H1 (cell line): ENCODE data around the gene SH2D2A. TPM values are rescaled to one million over a fixed set of nuclear protein-coding genes. Genes with fewer than 3 reads are reported as not detected.

ENCODE experiments used
- CTCF ChIA-PET: fragments of 300-600 bp; sonication (Branson Sonifier 250); formaldehyde crosslinking; loops from one replicate; lab custom pipeline; 2021; ENCODE audit not compliant: partially characterized antibody; lab: Charles Lee
- POLR2A ChIA-PET: fragments of 300-600 bp; sonication (Branson Sonifier 250); formaldehyde crosslinking; loops from one replicate; lab custom pipeline; 2021; ENCODE audit warnings: inconsistent platforms; ENCODE audit not compliant: partially characterized antibody; lab: Charles Lee
- DNase-seq, 2 experiments: peaks; one replicate each; pipeline versions ENCODE4 v3.0.0 to v3.0.0-alpha.2; 2010 to 2022; ENCODE audit warnings: low spot score in 2 of 2, low read depth in 1 of 2, mixed read lengths in 1 of 2
- FAIRE-seq: peaks from 2 replicates; lab custom pipeline; 2011; peaks lifted over from hg19 to GRCh38; lab: Jason Lieb, UNC
- H2AFZ ChIP-seq: 2 replicates; pipeline ENCODE4 v1.8.1; 2012; ENCODE audit warnings: low read length, inconsistent platforms
- H2AK5ac ChIP-seq: 2 replicates; pipeline ENCODE4 v1.6.1; 2013; ENCODE audit warnings: low read depth, low read length
- H2BK120ac ChIP-seq: replicated peaks from 2 replicates; pipeline ENCODE3; 2013; ENCODE audit warnings: low read depth, low read length, inconsistent platforms
- H2BK12ac ChIP-seq: 2 replicates; pipeline ENCODE4 v1.6.1; 2013; ENCODE audit warnings: low read depth, low read length
- H2BK15ac ChIP-seq: 2 replicates; pipeline ENCODE4 v1.6.1; 2013; ENCODE audit warnings: low read length
- H2BK20ac ChIP-seq: 2 replicates; pipeline ENCODE4 v1.6.1; 2013; ENCODE audit warnings: low read length
- H2BK5ac ChIP-seq: 2 replicates; pipeline ENCODE4 v1.6.1; 2013; ENCODE audit warnings: low read depth, low read length
- H3K14ac ChIP-seq: 2 replicates; pipeline ENCODE4 v1.6.1; 2013; ENCODE audit warnings: inconsistent platforms; ENCODE audit not compliant: insufficient read length
- H3K18ac ChIP-seq: 2 replicates; pipeline ENCODE4 v1.6.1; 2013; ENCODE audit warnings: low read length; ENCODE audit errors: extremely low read depth
- H3K23ac ChIP-seq: 2 replicates; pipeline ENCODE4 v1.6.1; 2013; ENCODE audit warnings: inconsistent platforms; ENCODE audit not compliant: insufficient read length
- H3K23me2 ChIP-seq: 2 replicates; pipeline ENCODE4 v1.6.1; 2013; ENCODE audit warnings: low read depth, low read length
- H3K27ac ChIP-seq: 2 replicates; pipeline ENCODE4 v1.6.1; 2011; ENCODE audit warnings: low read depth, low read length, inconsistent platforms
- H3K27me3 ChIP-seq, 4 experiments: replicated peaks in 1 of 4; 1 replicate in 1 of 4; 2 replicates in 3 of 4; pipeline versions ENCODE4 v1.6.1 to v1.8.1; 2011 to 2013; ENCODE audit warnings: low read length in 3 of 4, mild to moderate bottlenecking in 3 of 4, inconsistent platforms in 2 of 4, mixed read lengths in 2 of 4, moderate library complexity in 1 of 4; ENCODE audit not compliant: control insufficient read depth in 3 of 4, insufficient read depth in 3 of 4; ENCODE audit errors: extremely low read depth in 1 of 4
- H3K36me3 ChIP-seq, 4 experiments: 2 replicates each; pipeline versions ENCODE4 v1.6.1 to v1.8.1; 2011 to 2013; ENCODE audit warnings: mild to moderate bottlenecking in 4 of 4, low read length in 3 of 4, moderate library complexity in 2 of 4, control low read depth in 1 of 4, inconsistent platforms in 1 of 4; ENCODE audit not compliant: insufficient read depth in 4 of 4, control insufficient read depth in 2 of 4
- H3K4ac ChIP-seq: replicated peaks from 2 replicates; pipeline ENCODE3; 2013; ENCODE audit warnings: low read length, low read depth, mixed read lengths, inconsistent platforms; ENCODE audit not compliant: insufficient read length
- H3K4me1 ChIP-seq, 4 experiments: replicated peaks in 1 of 4; 1 replicate in 1 of 4; 2 replicates in 3 of 4; pipeline versions ENCODE4 v1.6.1 to v1.8.1; 2011 to 2013; ENCODE audit warnings: low read length in 3 of 4, inconsistent platforms in 2 of 4, mixed read lengths in 1 of 4; ENCODE audit not compliant: insufficient read depth in 4 of 4, control insufficient read depth in 3 of 4
- H3K4me2 ChIP-seq, 2 experiments: 2 replicates each; pipeline versions ENCODE4 v1.6.1 to v1.8.1; 2011 to 2013; ENCODE audit warnings: low read depth in 2 of 2, low read length in 2 of 2, control low read depth in 1 of 2, inconsistent platforms in 1 of 2, mild to moderate bottlenecking in 1 of 2; ENCODE audit not compliant: insufficient read depth in 1 of 2
- H3K4me3 ChIP-seq, 4 experiments: fragments of 200-600, 300-600 bp in 1 of 4; sonication (generic), shearing (Covaris generic), sonication (Bioruptor Twin) in 1 of 4; 2 replicates each; pipeline versions ENCODE4 v1.5.1 to v1.8.1; 2011 to 2016; ENCODE audit warnings: low read length in 4 of 4, low read depth in 3 of 4, control low read depth in 2 of 4, inconsistent platforms in 2 of 4, mild to moderate bottlenecking in 2 of 4, mixed read lengths in 1 of 4, moderate library complexity in 1 of 4; ENCODE audit not compliant: insufficient read depth in 2 of 4; ENCODE audit errors: extremely low read depth in 1 of 4
- H3K56ac ChIP-seq: replicated peaks from 2 replicates; pipeline ENCODE3; 2013; ENCODE audit warnings: low read depth, mild to moderate bottlenecking, mixed read lengths, low read length, inconsistent platforms; ENCODE audit not compliant: insufficient read length
- H3K79me1 ChIP-seq: 2 replicates; pipeline ENCODE4 v1.6.1; 2013; ENCODE audit warnings: low read depth, low read length, control low read depth
- H3K79me2 ChIP-seq, 2 experiments: 2 replicates each; pipeline versions ENCODE4 v1.6.1 to v1.8.1; 2012 to 2013; ENCODE audit warnings: low read length in 2 of 2, mild to moderate bottlenecking in 2 of 2, inconsistent platforms in 1 of 2; ENCODE audit not compliant: insufficient read depth in 2 of 2, control insufficient read depth in 1 of 2
- H3K9ac ChIP-seq, 4 experiments: replicated peaks in 1 of 4; 1 replicate in 1 of 4; 2 replicates in 3 of 4; pipeline versions ENCODE4 v1.6.1 to v1.8.1; 2011 to 2013; ENCODE audit warnings: low read depth in 3 of 4, low read length in 3 of 4, control low read depth in 2 of 4, mild to moderate bottlenecking in 2 of 4, moderate library complexity in 2 of 4, inconsistent platforms in 1 of 4; ENCODE audit errors: extremely low read depth in 1 of 4
- H3K9me3 ChIP-seq, 2 experiments: 2 replicates each; pipeline versions ENCODE4 v1.6.1 to v1.8.1; 2012 to 2013; ENCODE audit warnings: mild to moderate bottlenecking in 2 of 2, moderate library complexity in 2 of 2, control low read depth in 1 of 2, inconsistent platforms in 1 of 2, low read depth in 1 of 2, low read length in 1 of 2, mixed read lengths in 1 of 2; ENCODE audit not compliant: insufficient read depth in 2 of 2
- H4K20me1 ChIP-seq, 2 experiments: replicated peaks in 1 of 2; 2 replicates each; pipeline versions ENCODE3 to v1.8.1; 2011 to 2013; ENCODE audit warnings: inconsistent platforms in 2 of 2, low read length in 2 of 2, mild to moderate bottlenecking in 1 of 2; ENCODE audit not compliant: insufficient read depth in 2 of 2, control insufficient read depth in 1 of 2
- H4K5ac ChIP-seq: 2 replicates; pipeline ENCODE4 v1.6.1; 2013; ENCODE audit warnings: low read length, low read depth, mixed read lengths, inconsistent platforms; ENCODE audit not compliant: insufficient read length
- H4K8ac ChIP-seq: 2 replicates; pipeline ENCODE4 v1.8.0; 2013; ENCODE audit warnings: mild to moderate bottlenecking, moderate library complexity, low read length, inconsistent platforms; ENCODE audit not compliant: insufficient read depth; ENCODE audit errors: extremely low read depth
- H4K91ac ChIP-seq: replicated peaks from 2 replicates; pipeline ENCODE3; 2013; ENCODE audit warnings: low read length, mixed read lengths, inconsistent platforms; ENCODE audit not compliant: insufficient read length
- ASH2L ChIP-seq: fragments of 200-600, 300-600 bp; sonication (generic); IDR thresholded peaks from one replicate; pipeline ENCODE4 v1.7.1; 2017; ENCODE audit warnings: low read length
- BRCA1 ChIP-seq: IDR thresholded peaks from 2 replicates; pipeline ENCODE4 v1.6.1; 2012; ENCODE audit warnings: low read depth, low read length, improper control_type of control experiment
- CTBP2 ChIP-seq: IDR thresholded peaks from 2 replicates; pipeline ENCODE4 v1.7.0; 2011; ENCODE audit warnings: borderline replicate concordance, mild to moderate bottlenecking, moderate library complexity, mixed read lengths, low read length; ENCODE audit not compliant: insufficient read depth, insufficient read length
- E2F6 ChIP-seq: IDR thresholded peaks from 2 replicates; pipeline ENCODE4 v1.6.1; 2012; ENCODE audit warnings: inconsistent platforms
- KDM1A ChIP-seq: fragments of 200-600, 300-600 bp; sonication (generic); IDR thresholded peaks from 2 replicates; pipeline ENCODE4 v1.7.1; 2016; ENCODE audit warnings: mild to moderate bottlenecking, low read length, borderline replicate concordance
- NRF1 ChIP-seq: IDR thresholded peaks from 2 replicates; pipeline ENCODE4 v1.6.1; 2011; ENCODE audit warnings: mild to moderate bottlenecking, low read depth, low read length, improper control_type of control experiment
- POLR2AphosphoS5 ChIP-seq: IDR thresholded peaks from 2 replicates; pipeline ENCODE4 v1.6.1; 2011; ENCODE audit warnings: low read depth, low read length
- POU5F1 ChIP-seq: IDR thresholded peaks from 2 replicates; pipeline ENCODE4 v1.6.1; 2011; ENCODE audit warnings: low read depth, mild to moderate bottlenecking, low read length, moderate library complexity
- SAP30 ChIP-seq: fragments of 300-600 bp; sonication (generic); IDR thresholded peaks from 2 replicates; pipeline ENCODE4 v1.7.1; 2012; ENCODE audit warnings: low read length, moderate library complexity, mild to moderate bottlenecking, inconsistent platforms; ENCODE audit not compliant: insufficient read depth, insufficient replicate concordance
- TAF7 ChIP-seq: optimal IDR thresholded peaks from 2 replicates; pipeline ENCODE3; 2011; ENCODE audit warnings: low read depth, mild to moderate bottlenecking, inconsistent platforms, low read length, moderate library complexity, borderline replicate concordance
- YY1 ChIP-seq: IDR thresholded peaks from 2 replicates; pipeline ENCODE4 v1.6.1; 2011; ENCODE audit warnings: low read depth, mild to moderate bottlenecking, low read length
- ZNF274 ChIP-seq: IDR thresholded peaks from 2 replicates; pipeline ENCODE4 v1.7.0; 2012; ENCODE audit warnings: low read length, borderline replicate concordance; ENCODE audit errors: extremely low read depth
- WGBS, 2 experiments: shearing (Covaris generic) in 1 of 2; methylation state at CpG; one replicate each; pipeline versions ENCODE4 v1.1.6 to v1.1.7; 2013 to 2015; ENCODE audit warnings: low lambda C conversion rate in 2 of 2, mixed read lengths in 2 of 2, inconsistent platforms in 1 of 2, low coverage in 1 of 2, missing lambda C conversion rate in 1 of 2; ENCODE audit not compliant: insufficient replicate concordance in 2 of 2, insufficient coverage in 1 of 2, insufficient read length in 1 of 2; ENCODE audit errors: extremely low coverage in 1 of 2, missing lambda C conversion rate in 1 of 2; 5-methylcytosine and 5-hydroxymethylcytosine counted together
- polyA plus RNA-seq, 7 experiments: library from polyadenylated mRNA; depleted of rRNA in 3 of 7; stranded (reverse) in 5 of 7; unstranded in 2 of 7; fragments of >200 nt in 5 of 7; fragments of 200-250 nt in 2 of 7; gene quantifications; 1 replicate in 5 of 7; 2 replicates in 1 of 7; 4 replicates in 1 of 7; pipeline versions ENCODE4 v1.2.1 to v1.2.3, GENCODE V29; 2011 to 2013; ENCODE audit warnings: missing spikeins in 2 of 7, mixed read lengths in 2 of 7
- total RNA-seq: library from RNA; stranded (reverse); fragmentation: NEBNext Ultra II Directional; extraction: Animal tissue kit (Norgen Biotek cat#: 25700); gene quantifications from 2 replicates; pipeline ENCODE4 v1.2.1, GENCODE V29; 2021

SH2D2A gene
- total and polyA plus RNA-seq, 2 of the 8 experiments (the other 6 are each of a cell fraction or from before 2014, with no cell fraction given): 3.3 to 7.9 TPM

- no peak overlapping the region for H4K91ac ChIP-seq
- H3K4me2 ChIP-seq: no peak overlapping the region
- H3K14ac ChIP-seq: no peak overlapping the region
- no peak for FAIRE-seq
- H4K20me1 ChIP-seq: peaks cover 2 to 12% of the 10 kb centered on the region in 2 experiments
- no peaks in the 10 kb centered on the region for H3K9me3 ChIP-seq
- no peak overlapping the region for H2AK5ac ChIP-seq
- H4K8ac ChIP-seq: no peak overlapping the region
- WGBS, 2 experiments: 94% methylated on average over 4 of the region's 4 CpGs; no CpG with 5 or more reads in 1 of the 2 experiments
- H3K79me2 ChIP-seq: no peaks in the 10 kb centered on the region; a peak in 1 of 4 replicates
- no peak overlapping the region for H2BK15ac ChIP-seq
- no peak overlapping the region for H2BK5ac ChIP-seq
- no peak overlapping the region for H2BK120ac ChIP-seq
- no peak overlapping the region for H3K56ac ChIP-seq
- H4K5ac ChIP-seq: no peak overlapping the region
- H2AFZ ChIP-seq: no peak overlapping the region
- H3K23ac ChIP-seq: no peak overlapping the region
- H3K9ac ChIP-seq: no peak overlapping the region
- peaks cover 3% of the 10 kb centered on the region for H3K79me1 ChIP-seq
- H3K4me3 ChIP-seq: no peak overlapping the region
- H3K4me1 ChIP-seq: no peaks in the 10 kb centered on the region
- 0 out of 2 replicates have a peak, but pooled peaks cover 2% of the 10 kb centered on the region for H3K23me2 ChIP-seq
- H2BK12ac ChIP-seq: no peak overlapping the region
- H3K36me3 ChIP-seq: peaks cover 25 to 68% (median 50%) of the 10 kb centered on the region in 4 experiments
- no peak overlapping the region for H3K27ac ChIP-seq
- ChIA-PET CTCF (interaction anchor here (0.7 to 31.8 kb wide), 12 partner anchors 8 to 204 kb away, joined by 3 to 491 read pairs (median 6); no protein-coding TSS in a partner anchor), POLR2A (interaction anchor here (0.6 to 0.8 kb wide), 3 partner anchors 16 to 78 kb away, joined by 3 to 4 read pairs (median 4); no protein-coding TSS in a partner anchor)
- no peak overlapping the region for H2BK20ac ChIP-seq
- H3K27me3 ChIP-seq: no peaks in the 10 kb centered on the region
- H3K4ac ChIP-seq: no peak overlapping the region
- no peak overlapping the region for H3K18ac ChIP-seq
- DNase-seq: no peak
- TF ChIP-seq ZNF274 (no peak), SAP30 (no peak), POU5F1 (no peak), KDM1A (no peak), ASH2L (no peak), NRF1 (no peak), POLR2AphosphoS5 (no peak), TAF7 (no peak), E2F6 (no peak), YY1 (no peak), BRCA1 (no peak), CTBP2 (no peak)
Observed at GRCh38 chr1:156789621-156790318, 26.9 kb downstream of the SH2D2A start.
